NCI-H2196 (cell line): ENCODE data around the gene NSUN2.
A peak's percentile ranks its signal among the peaks of the same experiment; 100 is the strongest.
"Not testable (repeated sequence)": the region's sequence is repeated elsewhere in the genome, so short reads cannot be mapped to it uniquely, and the experiment has no call there.

Experiments
- DNase-seq: peaks from one replicate; lab custom pipeline; 2025; ENCODE audit not compliant: unreplicated experiment; lab: John Stamatoyannopoulos, UW

NSUN2 gene

GRCh38 chr5:6584727-6585126, 48.1 kb downstream of the NSUN2 start:
- DNase-seq: no peak

- DNase-seq: no peak
Measured at GRCh38 chr5:6584101-6584645, 48.7 kb downstream of the NSUN2 start.

GRCh38 chr5:6583049-6583880, 49.6 kb downstream of the NSUN2 start:
- DNase-seq: peak; percentile 75

DNA sequence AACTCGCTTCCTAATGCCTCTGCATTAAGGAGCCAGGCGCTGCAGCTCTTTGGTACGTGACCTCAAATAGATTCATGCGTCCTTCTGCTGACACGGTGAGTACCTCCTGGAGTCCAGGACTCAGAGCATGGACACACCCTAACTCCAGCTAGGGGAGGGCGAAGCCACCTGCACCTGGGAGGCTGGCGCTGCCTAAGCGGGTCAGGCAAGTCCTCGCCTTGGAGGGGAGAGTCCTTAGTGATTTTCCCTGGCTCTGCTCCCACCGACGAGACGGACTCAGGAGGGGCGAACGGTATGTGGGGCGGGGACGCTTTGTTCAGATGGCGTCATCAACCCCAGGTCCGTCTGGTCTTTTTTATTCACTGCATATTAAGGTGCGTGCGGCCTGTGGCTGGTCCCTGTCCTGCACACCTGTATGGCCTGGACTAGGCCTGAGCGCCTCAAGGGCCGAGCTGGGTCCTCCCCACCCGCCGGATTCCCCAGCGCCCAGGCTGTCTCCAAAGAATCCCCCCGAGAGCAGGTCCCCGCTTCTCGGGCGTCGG, 50.3 kb downstream of the NSUN2 start:
- DNase-seq: peak; percentile 32

DNA sequence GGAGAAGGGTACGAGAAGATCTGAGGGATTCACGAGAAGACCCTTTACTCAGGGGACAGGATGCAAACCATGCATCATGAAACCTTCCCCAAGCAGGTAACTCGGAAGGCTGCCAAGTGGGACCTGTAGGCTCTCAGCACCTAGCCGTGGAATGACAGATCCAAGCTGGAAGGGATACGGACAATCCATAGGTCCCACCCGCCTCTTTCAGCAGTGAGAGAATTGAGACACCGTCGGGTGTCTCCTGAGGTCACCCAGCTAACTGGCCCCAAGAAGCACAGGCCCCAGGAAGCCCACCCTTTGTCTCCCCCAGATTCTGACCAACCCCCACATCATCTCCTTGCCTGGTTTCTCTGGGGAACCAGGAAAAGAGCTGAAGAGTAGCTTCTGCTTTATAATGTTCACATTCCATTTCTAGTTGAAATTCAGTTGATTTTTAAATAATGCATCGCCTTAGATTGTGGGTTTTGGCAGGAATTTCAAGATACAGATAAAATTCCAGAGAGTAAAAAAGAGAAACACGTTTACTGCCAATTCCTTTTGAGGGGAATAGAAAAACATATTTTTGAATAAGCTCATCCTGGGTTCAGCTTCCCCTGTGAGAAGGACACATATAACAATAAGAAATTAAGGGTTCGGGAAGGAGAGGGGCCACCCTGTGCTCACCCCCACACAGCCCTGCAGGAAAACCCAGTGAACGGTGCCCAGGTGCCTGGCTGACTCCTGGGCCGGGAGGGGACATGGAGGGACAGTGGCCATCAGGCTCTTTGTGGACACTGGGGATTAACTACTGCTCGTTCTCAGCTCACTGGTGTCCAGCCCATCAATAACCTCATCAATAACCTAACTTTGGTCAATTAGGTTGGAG, 51.1 kb downstream of the NSUN2 start:
- no peak for DNase-seq

DNA sequence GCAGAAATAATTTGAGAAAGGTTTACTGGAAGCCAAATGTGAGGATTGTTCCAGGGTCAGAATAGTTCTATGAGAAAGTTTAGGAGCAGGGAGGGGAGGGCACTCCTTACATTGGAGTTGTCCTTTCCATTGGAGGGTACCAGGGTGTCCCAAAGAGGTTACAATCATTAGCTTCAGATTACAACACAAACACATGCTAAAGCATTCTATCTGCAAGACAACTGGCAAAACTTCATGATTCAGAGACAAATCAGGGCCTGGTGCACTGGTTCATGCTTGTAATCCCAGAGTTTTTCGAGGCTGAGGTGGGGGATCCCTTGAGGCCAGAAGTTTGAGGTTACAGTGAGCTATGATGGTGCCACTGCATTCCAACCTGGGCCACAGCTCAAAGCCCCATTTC, 51.8 kb downstream of the NSUN2 start:
- DNase-seq: no peak

- no peak for DNase-seq
Measured at GRCh38 chr5:6579535-6579934, 53.3 kb downstream of the NSUN2 start.

GRCh38 chr5:6578676-6579343, 54.0 kb downstream of the NSUN2 start:
- no peak for DNase-seq

- peak; percentile 58 for DNase-seq
Measured at GRCh38 chr5:6576861-6577501, 55.9 kb downstream of the NSUN2 start.

DNA sequence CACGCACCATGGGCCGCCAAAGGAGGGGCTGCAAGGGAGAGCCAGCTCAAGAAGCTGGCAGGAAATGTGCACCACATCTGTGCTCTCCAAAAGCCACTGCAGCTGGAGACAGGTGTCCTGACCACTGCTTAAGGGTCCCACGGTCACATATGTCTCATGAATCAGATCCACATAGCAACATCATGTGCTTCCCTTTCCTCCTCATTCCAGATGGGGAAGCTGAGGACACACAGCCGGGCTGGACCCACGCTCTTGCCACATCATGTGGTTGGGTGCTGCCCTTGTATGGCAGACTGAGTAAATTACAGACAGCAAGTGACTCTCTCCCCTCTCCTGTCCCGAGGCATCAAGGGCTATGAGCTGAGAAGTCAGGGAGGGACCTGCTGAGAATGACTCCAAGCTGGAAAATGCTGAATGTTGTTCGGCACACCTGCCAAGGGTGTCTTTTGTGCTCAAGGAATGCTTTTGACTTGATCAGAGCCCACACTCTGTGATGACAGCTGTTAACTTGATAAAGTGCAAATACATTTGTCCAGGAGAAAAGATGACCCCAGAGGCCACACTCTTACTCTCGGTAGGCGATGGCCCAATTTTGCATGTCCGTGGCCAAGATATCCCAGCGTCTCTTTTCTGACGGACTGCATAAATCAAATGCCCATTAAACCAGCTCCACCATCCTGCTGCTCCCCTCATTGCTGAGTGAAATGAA, 58.2 kb downstream of the NSUN2 start:
- peak; percentile 45 for DNase-seq

DNA sequence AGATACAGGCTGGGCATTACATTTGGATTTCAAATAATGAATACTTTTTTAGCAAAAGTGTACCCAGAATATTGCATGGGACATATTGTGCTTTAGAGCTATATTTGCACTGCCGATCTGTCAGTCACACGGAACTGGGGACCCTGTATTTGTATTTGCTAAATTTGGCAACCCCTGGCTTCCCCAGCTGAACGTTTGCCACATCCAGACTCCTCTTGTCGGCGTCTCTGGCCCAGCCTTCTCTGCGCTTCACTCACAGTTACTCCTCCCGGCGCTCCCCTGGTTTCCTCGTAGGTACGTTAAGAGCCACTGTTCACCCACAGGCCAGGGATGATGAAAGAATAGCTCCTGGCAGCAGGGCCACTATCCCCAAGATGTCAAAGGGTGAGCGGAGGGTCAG, 58.7 kb downstream of the NSUN2 start:
- DNase-seq: no peak

DNA sequence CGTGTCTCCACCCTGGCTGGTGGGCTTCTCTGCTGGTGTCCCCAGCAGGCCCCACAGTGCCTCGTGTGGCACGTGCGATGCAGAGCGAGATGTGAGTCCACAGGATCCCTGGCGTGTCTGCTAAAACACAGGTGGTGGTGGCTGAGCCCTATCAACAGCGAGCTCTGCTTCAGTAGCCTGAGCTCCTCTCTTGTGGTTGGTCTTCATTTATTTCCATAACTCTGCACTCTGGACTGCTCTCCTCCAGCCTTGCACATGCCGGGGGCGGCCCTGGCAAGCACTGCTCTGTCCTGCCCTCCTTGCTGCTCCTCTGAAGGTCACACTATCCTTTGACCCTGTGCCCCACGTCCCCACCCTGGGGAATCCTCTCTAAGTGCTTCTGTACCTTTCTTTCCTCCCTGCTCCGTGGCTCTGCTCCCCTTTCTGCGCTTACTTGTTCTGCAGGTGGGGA, 59.2 kb downstream of the NSUN2 start:
- DNase-seq: no peak

- DNase-seq: no peak
Measured at GRCh38 chr5:6572825-6573380, 59.9 kb downstream of the NSUN2 start.

GRCh38 chr5:6572086-6572824, 60.6 kb downstream of the NSUN2 start:
- DNase-seq: no peak

- not testable (repeated sequence) for DNase-seq
Measured at GRCh38 chr5:6571607-6572006, 61.2 kb downstream of the NSUN2 start.

- DNase-seq: no peak
Measured at GRCh38 chr5:6570530-6570929, 62.3 kb downstream of the NSUN2 start.

DNA sequence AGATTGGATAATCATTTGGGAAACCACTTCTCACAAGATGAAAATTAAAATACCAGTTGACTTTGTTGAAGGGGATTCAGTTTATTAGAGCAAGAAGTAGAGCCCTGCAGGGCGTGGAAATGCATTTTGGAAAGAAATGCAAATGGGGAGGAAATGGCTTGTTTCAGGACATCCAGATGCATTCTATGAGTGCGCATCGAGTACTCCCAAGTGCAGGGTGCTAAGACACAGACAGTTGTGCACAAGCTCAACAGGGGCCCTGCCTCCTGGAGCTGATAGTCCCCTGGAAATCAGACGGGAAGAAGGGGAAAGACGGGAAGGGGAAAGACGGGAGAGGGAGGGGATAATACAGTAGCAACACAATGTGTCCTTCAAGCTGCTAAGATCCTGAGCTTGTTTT, 64.0 kb downstream of the NSUN2 start:
- DNase-seq: no peak

- DNase-seq: no peak
Measured at GRCh38 chr5:6568383-6568782, 64.5 kb downstream of the NSUN2 start.

DNA sequence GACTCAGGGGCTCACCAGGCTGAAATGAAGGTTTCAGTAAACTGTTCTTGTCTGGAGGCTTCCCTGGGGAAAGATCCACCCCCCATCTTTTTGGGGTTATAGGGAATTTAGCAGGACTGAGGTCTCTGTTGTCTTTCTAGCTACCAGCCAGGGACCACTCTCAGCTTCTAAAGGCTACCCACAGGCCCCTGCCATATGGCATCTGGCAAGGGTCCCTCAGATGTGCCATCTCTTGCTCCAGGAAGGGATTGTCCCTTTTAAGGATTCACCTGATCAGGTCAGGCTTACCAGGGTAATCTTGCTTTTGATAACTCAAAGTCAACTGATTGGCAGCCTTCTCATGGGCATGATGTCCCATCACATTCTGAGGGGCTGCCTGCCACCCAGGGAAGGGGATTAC, 65.0 kb downstream of the NSUN2 start:
- no peak for DNase-seq
